Keratinocyte (primary cell): ENCODE results near the gene HEPACAM. TPM values are rescaled to one million over a fixed set of nuclear protein-coding genes. Genes with fewer than 3 reads are reported as not detected.

Experiments
- DNase-seq: peaks from one replicate; pipeline ENCODE4 v3.0.0-alpha.2; 2011; ENCODE audit warnings: low read depth, missing footprints, low spot score
- FAIRE-seq: peaks from 2 replicates; lab custom pipeline; 2011; peaks lifted over from hg19 to GRCh38; lab: Jason Lieb, UNC
- H2AFZ ChIP-seq: 2 replicates; pipeline ENCODE4 v1.6.0; 2012; ENCODE audit warnings: low read length, control low read depth, inconsistent platforms; ENCODE audit not compliant: control insufficient read depth
- H3K27ac ChIP-seq: 2 replicates; pipeline ENCODE4 v1.5.1; 2011; ENCODE audit warnings: low read length; ENCODE audit not compliant: control insufficient read depth, insufficient read depth
- H3K27me3 ChIP-seq: 3 replicates; pipeline ENCODE4 v1.6.0; 2011; ENCODE audit warnings: low read length; ENCODE audit not compliant: control insufficient read depth, insufficient read depth; ENCODE audit errors: extremely low read depth
- H3K36me3 ChIP-seq, 2 experiments: 2 replicates in 1 of 2; 3 replicates in 1 of 2; pipeline ENCODE4 v1.5.1; 2011; ENCODE audit warnings: low read length in 2 of 2, mild to moderate bottlenecking in 1 of 2; ENCODE audit not compliant: control insufficient read depth in 2 of 2, insufficient read depth in 2 of 2; ENCODE audit errors: extremely low read depth in 1 of 2
- H3K4me1 ChIP-seq: 3 replicates; pipeline ENCODE4 v1.5.1; 2011; ENCODE audit warnings: low read length; ENCODE audit not compliant: control insufficient read depth, insufficient read depth; ENCODE audit errors: extremely low read depth
- H3K4me2 ChIP-seq: 3 replicates; pipeline ENCODE4 v1.6.0; 2011; ENCODE audit warnings: low read depth, low read length; ENCODE audit not compliant: control insufficient read depth, insufficient read depth; ENCODE audit errors: extremely low read depth
- H3K4me3 ChIP-seq, 3 experiments: fragments of 200-600 bp in 1 of 3; sonication (generic) in 1 of 3; 2 replicates in 2 of 3; 3 replicates in 1 of 3; pipeline ENCODE4 v1.5.1; 2011 to 2016; ENCODE audit warnings: low read length in 3 of 3, mild to moderate bottlenecking in 3 of 3, control low read depth in 2 of 3, inconsistent platforms in 1 of 3, low read depth in 1 of 3, mixed read lengths in 1 of 3, mixed run types in 1 of 3, moderate library complexity in 1 of 3; ENCODE audit not compliant: control insufficient read depth in 2 of 3, insufficient read depth in 2 of 3; ENCODE audit errors: extremely low read depth in 1 of 3
- H3K79me2 ChIP-seq: 2 replicates; pipeline ENCODE4 v1.6.0; 2012; ENCODE audit warnings: low read length; ENCODE audit not compliant: control insufficient read depth, insufficient read depth
- H3K9ac ChIP-seq: 3 replicates; pipeline ENCODE4 v1.6.0; 2011; ENCODE audit warnings: low read length; ENCODE audit not compliant: control insufficient read depth, insufficient read depth; ENCODE audit errors: extremely low read depth
- H3K9me1 ChIP-seq: 3 replicates; pipeline ENCODE4 v1.6.0; 2011; ENCODE audit warnings: low read length; ENCODE audit not compliant: control insufficient read depth, insufficient read depth; ENCODE audit errors: extremely low read depth
- H3K9me3 ChIP-seq: 2 replicates; pipeline ENCODE4 v1.5.1; 2012; ENCODE audit warnings: low read depth, low read length; ENCODE audit not compliant: control insufficient read depth
- H4K20me1 ChIP-seq: 3 replicates; pipeline ENCODE4 v1.6.0; 2011; ENCODE audit warnings: low read length; ENCODE audit not compliant: control insufficient read depth, insufficient read depth; ENCODE audit errors: extremely low read depth
- CTCF ChIP-seq, 3 experiments: IDR thresholded peaks in 1 of 3; conservative IDR thresholded peaks in 1 of 3; optimal IDR thresholded peaks in 1 of 3; 2 replicates in 2 of 3; 3 replicates in 1 of 3; pipeline versions ENCODE3 to v1.5.1; 2011; ENCODE audit warnings: low read length in 3 of 3, mild to moderate bottlenecking in 3 of 3, moderate library complexity in 2 of 3, control low read depth in 1 of 3, inconsistent platforms in 1 of 3; ENCODE audit not compliant: insufficient read depth in 2 of 3; ENCODE audit errors: extremely low read depth in 1 of 3
- EZH2 ChIP-seq: IDR thresholded peaks from one replicate; pipeline ENCODE4 v1.6.1; 2012; ENCODE audit warnings: inconsistent platforms, mild to moderate bottlenecking, low read length, moderate library complexity
- dilution Hi-C: fragments of 300-500 bp; cut with MboI; formaldehyde crosslinking; loops from one replicate; pipeline ENCODE4 v1.7.0; 2020; ENCODE audit warnings: low sequenced_read_pairs; ENCODE audit not compliant: extremely low pct_ligation_motif_present
- polyA plus RNA-seq, 5 experiments: library from polyadenylated mRNA; depleted of rRNA in 3 of 5; stranded (reverse) in 3 of 5; stranded (forward) in 1 of 5; unstranded in 1 of 5; fragments of >200 nt; gene quantifications; 1 replicate in 1 of 5; 2 replicates in 3 of 5; 3 replicates in 1 of 5; pipeline versions ENCODE4 v1.2.1 to v1.2.3, GENCODE V29; 2011 to 2012; ENCODE audit warnings: missing spikeins in 2 of 5, low read depth in 1 of 5, low replicate concordance in 1 of 5

The HEPACAM gene
- polyA plus RNA-seq, 1 donor (not counting 4 experiments of a cell fraction or from before 2014, with no cell fraction given) = not detected

GRCh38 chr11:124955035-124955434 is 19.2 kb upstream of the HEPACAM start:
- no peaks in the 10 kb centered on the region for H3K9me1 ChIP-seq
- H3K36me3 ChIP-seq = no peaks in the 10 kb centered on the region
- no peaks in the 10 kb centered on the region for H3K79me2 ChIP-seq
- FAIRE-seq = no peak
- H3K9me3 ChIP-seq = no peaks in the 10 kb centered on the region
- peak overlapping the region in 1 of 3 experiments; percentile 89 for H3K4me3 ChIP-seq
- peak overlapping the region; percentile 97 for H3K4me2 ChIP-seq
- no peak overlapping the region for H3K27ac ChIP-seq
- H3K9ac ChIP-seq = no peak overlapping the region
- dilution Hi-C loops = no loop called here
- no peaks in the 10 kb centered on the region for H3K27me3 ChIP-seq
- H4K20me1 ChIP-seq = no peaks in the 10 kb centered on the region
- H3K4me1 ChIP-seq = peaks cover 9% of the 10 kb centered on the region
- DNase-seq = no peak
- H2AFZ ChIP-seq = no peak overlapping the region
- no peak for TF ChIP-seq EZH2
- no peak for TF ChIP-seq CTCF (optimal IDR thresholded peaks at IDR 0.05 in 1 of 3, IDR thresholded peaks at IDR 0.05 in 1 of 3, conservative IDR thresholded peaks at IDR 0.05 in 1 of 3; ENCODE audit: extremely low read depth in 1 of 3, insufficient read depth in 2 of 3, low read length in 3 of 3)

- Histone ChIP-seq H3K27me3 (no peaks in the 10 kb centered on the region), H3K4me3 (peak overlapping the region; percentile 69 to 89 (median 76)), H3K9me1 (no peaks in the 10 kb centered on the region), H3K79me2 (no peaks in the 10 kb centered on the region), H3K36me3 (no peaks in the 10 kb centered on the region), H3K9ac (peak overlapping the region; percentile 83), H3K9me3 (no peaks in the 10 kb centered on the region), H3K4me2 (peak overlapping the region; percentile 97), H2AFZ (peak overlapping the region; percentile 89), H4K20me1 (no peaks in the 10 kb centered on the region), H3K4me1 (peaks cover 9% of the 10 kb centered on the region), H3K27ac (peak overlapping the region; percentile 81)
- DNase-seq = no peak
- no peak for TF ChIP-seq EZH2
- no peak for TF ChIP-seq CTCF (optimal IDR thresholded peaks at IDR 0.05 in 1 of 3, IDR thresholded peaks at IDR 0.05 in 1 of 3, conservative IDR thresholded peaks at IDR 0.05 in 1 of 3; ENCODE audit: extremely low read depth in 1 of 3, insufficient read depth in 2 of 3, low read length in 3 of 3)
- FAIRE-seq = no peak
- dilution Hi-C loops = no loop called here
Measured at GRCh38 chr11:124954590-124954955, 18.7 kb upstream of the HEPACAM start.
